Fibroblast of peridontal ligament (primary cell): ENCODE data around the gene TFAP2E.
"Not testable (repeated sequence)": the region's sequence is repeated elsewhere in the genome, so short reads cannot be mapped to it uniquely, and the experiment has no call there.

Experiments
- DNase-seq: peaks from one replicate; pipeline ENCODE4 v3.0.0-alpha.2; 2010; ENCODE audit errors: extremely low read depth

TFAP2E gene

GRCh38 chr1:35574125-35574654 lies 1.1 kb downstream of the TFAP2E start:
- DNase-seq = no peak

DNA sequence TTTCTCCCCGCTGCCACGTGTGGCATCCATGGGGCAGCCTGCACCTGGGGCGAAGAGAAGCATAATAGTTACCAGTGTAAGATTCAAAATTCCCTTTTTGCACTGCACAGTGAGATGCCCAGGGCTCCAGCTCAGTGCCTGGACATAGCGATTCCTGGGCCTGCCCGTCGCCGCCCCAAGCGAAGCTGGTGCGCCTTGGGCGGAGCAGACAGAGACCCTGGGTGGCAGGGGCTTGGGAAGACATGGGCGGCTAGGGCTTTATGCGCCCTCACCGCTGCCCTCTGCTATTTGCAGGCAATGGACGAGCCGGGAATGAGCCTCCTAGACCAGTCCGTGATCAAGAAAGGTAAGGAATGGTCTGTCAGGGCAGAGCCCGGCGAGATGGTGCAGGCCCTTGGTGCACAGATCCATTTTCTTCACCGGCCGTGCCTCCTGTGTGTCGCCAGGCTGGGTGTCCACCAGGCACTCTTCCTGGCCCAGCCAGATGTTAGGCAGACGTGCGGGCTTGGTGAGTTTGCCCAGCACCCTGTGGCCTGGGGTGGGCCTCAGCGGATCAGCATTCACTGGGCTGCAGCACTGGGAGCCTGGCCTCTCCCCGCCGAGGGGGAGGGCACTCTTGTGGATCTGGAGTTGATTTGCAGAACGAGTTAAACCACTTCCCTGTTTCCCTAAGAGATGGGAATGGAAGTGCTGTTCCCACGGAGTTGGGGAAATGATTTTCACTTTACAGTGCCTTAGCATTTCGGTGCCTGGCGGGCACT lies 1.7 kb downstream of the TFAP2E start:
- peak; percentile 33 for DNase-seq

GRCh38 chr1:35575416-35575958 lies 2.4 kb downstream of the TFAP2E start:
- no peak for DNase-seq

DNA sequence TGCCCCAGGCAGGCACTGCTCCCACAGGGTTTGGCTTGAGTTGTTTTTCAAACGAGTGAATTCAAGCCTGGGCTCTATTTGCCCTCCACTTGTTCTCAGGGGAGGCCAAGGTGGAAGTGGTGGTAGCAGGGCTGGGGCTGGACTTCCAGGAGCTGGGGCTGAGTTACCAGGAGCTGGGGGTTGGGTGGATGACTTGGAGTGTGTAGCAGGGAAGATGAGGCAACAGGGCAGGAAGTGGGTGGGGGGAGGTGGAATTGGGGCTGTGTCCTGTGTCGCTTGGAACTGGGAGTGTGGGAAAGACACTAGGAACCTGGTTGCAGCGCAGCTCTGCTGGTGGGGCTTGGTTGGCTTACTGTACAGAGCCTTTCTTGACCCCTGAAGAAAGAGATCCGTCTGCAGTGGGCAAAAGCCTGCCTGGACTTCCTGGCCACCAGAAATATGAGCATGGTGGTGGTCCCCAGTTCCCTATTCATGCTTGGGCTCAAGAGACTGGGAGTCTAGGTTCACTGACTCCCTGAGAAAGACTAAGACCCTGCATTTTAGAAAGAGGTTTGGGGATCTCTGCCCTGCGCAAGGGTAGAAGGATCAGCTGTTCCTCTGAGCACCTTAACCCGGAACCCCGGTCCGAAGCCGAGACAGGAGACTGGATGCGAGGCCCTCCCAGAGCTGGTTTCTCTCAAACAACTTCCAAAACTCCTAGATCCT lies 3.1 kb downstream of the TFAP2E start:
- no peak for DNase-seq

- DNase-seq = not testable (repeated sequence)
These were observed 3.6 kb downstream of the TFAP2E start for GRCh38 chr1:35576766-35577070.

DNA sequence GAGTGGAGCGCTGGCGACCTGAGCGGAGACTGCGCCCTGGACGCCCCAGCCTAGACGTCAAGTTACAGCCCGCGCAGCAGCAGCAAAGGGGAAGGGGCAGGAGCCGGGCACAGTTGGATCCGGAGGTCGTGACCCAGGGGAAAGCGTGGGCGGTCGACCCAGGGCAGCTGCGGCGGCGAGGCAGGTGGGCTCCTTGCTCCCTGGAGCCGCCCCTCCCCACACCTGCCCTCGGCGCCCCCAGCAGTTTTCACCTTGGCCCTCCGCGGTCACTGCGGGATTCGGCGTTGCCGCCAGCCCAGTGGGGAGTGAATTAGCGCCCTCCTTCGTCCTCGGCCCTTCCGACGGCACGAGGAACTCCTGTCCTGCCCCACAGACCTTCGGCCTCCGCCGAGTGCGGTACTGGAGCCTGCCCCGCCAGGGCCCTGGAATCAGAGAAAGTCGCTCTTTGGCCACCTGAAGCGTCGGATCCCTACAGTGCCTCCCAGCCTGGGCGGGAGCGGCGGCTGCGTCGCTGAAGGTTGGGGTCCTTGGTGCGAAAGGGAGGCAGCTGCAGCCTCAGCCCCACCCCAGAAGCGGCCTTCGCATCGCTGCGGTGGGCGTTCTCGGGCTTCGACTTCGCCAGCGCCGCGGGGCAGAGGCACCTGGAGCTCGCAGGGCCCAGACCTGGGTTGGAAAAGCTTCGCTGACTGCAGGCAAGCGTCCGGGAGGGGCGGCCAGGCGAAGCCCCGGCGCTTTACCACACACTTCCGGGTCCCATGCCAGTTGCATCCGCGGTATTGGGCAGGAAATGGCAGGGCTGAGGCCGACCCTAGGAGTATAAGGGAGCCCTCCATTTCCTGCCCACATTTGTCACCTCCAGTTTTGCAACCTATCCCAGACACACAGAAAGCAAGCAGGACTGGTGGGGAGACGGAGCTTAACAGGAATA lies 4.2 kb downstream of the TFAP2E start:
- DNase-seq = no peak

GRCh38 chr1:35580949-35581388 lies 7.9 kb downstream of the TFAP2E start:
- DNase-seq = no peak

DNA sequence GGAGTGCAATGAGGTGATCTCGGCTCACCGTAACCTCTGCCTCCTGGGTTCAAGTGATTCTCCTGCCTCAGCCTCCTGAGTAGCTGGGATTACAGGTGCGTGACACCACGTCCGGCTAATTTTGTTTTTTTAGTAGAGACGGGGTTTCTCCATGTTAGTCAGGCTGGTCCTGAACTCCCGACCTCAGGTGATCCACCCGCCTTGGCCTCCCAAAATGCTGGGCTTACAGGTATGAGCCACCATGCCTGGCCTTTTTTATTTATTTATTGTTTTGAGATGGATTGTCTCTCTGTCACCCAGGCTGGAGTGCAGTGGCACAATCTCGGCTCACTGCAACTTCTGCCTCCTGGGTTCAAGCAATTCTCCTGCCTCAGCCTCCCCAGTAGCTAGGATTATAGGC lies 8.5 kb downstream of the TFAP2E start:
- DNase-seq = not testable (repeated sequence)

DNA sequence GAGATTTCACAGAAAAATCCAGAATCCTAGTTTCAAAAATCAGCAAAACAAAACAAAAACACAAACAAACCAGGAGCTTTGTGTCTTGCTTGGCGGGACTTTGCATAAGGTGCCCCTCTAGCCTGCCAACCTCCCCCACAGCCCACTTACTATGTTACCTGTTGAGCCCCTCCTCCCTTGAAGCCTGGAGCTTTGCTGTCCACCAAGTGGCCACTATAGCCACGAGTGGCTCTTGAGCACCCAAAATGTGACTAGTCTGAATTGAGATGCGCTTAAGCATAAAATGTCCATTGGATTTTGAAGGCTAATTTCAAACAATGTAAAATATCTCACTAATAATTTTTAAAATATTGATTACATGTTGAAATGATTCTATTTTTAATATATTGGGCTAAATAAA lies 12.2 kb downstream of the TFAP2E start:
- no peak for DNase-seq

DNA sequence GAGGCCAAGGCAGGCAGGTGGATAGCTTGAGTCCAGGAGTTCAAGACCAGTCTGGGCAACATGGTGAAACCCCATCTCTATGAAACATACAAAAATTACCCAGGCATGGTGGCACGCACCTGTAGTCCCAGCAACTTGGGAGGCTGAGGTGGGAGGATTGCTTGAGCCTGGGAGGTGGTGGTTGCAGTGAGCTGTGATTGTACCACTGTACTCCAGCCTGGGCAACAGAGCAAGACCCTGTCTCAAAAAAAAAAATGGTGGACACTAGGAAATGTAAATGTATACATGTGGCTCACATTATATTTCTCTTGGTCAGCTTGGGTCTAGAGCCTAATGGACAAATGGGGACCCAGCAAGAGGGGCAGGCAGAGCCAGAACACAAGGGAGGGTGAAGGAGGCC lies 12.7 kb downstream of the TFAP2E start:
- not testable (repeated sequence) for DNase-seq

GRCh38 chr1:35586808-35587207 lies 13.7 kb downstream of the TFAP2E start:
- DNase-seq = no peak

GRCh38 chr1:35587736-35588135 lies 14.6 kb downstream of the TFAP2E start:
- DNase-seq = no peak

DNA sequence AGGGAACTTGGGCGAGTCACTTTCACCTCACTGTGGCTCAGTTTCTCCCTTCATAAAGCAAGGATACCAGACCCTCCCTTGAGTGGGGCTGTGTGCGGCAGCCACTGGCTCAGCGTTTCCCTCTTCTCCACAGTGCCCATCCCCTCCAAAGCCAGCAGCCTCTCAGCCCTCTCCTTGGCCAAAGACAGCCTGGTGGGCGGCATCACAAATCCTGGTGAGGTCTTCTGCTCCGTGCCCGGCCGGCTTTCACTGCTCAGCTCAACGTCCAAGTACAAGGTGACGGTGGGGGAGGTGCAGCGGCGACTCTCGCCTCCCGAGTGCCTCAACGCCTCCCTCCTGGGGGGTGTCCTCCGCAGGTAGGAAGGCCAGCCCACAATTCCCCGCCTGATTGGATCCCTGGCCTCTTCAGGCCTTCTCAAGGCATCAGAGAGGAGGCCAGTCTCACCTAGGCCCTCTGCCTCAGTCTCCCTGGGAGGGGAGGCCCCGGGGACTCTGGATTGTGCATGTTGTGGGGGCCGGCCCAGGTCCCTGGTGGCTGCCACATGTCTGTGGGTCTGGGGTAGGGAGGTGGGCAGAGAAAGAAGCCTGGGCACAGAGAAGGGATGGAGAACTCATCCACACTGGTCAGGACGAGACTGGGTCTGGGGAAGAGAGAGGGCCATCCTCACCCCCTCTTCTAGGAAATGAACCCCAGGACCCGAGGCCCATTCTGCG lies 15.2 kb downstream of the TFAP2E start:
- no peak for DNase-seq

DNA sequence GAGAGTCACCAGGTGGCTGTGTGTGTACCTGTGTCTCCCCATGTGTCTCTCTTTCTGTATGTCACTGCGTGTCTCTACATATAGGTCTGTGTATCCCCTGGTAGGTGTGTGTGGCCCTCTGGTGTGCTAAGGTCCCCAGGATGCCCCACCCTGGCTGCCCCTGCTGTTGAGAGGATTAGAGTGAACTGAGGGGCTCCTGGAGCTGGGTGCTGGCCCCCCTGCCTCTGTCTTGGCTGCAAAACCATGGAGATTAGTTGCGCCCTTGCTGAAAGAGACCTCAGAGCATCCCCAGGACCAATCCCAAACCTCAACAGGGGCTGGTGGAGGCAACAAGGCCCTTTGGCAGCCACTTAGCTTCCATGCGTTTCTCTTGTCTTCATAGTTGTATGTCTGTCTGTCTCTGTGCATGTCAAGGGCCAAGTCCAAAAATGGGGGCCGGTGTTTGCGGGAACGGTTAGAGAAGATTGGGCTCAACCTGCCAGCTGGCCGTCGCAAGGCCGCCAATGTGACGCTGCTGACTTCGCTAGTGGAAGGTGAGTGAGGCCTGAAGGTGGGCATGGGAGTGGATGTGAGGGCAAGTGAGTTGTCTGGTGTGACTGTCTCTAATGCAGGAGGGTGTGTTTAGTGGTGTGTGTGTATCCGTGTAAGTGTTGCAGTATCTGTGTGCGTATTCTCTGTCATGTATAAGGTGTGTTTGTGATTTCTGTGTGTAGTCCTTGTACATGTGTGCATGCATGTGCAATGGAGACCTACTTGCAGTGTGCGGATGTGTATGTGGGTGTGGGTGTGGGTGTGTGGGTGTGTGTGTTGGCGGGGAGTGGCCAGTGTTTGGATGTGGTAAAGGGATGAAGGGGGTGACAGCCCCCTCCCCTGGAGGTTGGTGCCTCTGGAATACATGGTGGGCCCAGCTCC lies 16.7 kb downstream of the TFAP2E start:
- no peak for DNase-seq

- DNase-seq = no peak
These were observed 17.4 kb downstream of the TFAP2E start for GRCh38 chr1:35590476-35591040.

GRCh38 chr1:35591211-35591610 lies 18.1 kb downstream of the TFAP2E start:
- DNase-seq = no peak

DNA sequence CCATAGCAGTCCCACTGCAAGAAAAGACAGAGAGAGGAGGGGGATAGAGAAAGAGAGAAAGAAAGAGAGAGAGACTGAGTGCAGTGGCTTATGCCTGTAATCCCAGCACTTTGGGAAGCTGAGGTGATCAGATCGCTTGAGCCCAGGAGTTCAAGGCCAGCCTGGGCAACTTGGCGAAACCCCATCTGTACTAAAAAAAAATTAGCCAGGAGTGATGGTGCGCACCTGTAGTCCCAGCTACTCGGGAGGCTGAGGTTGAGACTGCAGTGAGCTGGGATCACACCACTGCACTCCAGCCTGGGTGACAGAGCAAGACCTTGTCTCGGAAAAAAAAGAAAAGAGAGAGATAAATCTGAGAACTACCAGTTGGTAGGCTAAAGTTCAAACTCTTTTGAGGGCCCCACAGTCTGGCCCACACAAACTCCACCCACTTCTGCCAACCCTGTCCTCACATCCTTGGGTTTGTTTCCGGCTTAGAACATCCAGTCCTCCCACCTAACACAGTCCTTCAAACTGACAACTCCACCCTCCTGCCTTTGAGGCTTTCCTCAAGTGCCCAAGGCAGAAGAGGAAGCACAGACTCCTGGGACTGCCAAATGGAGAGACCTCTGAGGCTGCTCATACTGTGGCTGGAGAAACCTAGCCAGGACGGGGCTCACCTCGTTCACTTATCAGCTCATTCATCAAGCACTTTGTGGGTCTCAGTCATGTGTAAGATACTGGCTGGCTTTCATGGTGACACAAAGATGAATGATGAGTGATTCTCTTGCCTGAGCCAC lies 20.1 kb downstream of the TFAP2E start:
- DNase-seq = no peak

- no peak for DNase-seq
These were observed 21.1 kb downstream of the TFAP2E start for GRCh38 chr1:35594005-35594760.
